GM12874 (cell line): ENCODE measurements around the gene IFT25.

Experiments
- TF ChIP-seq, protein P1 (sequence below): IDR thresholded peaks from 2 replicates; pipeline ENCODE4 v1.5.1; 2011; ENCODE audit warnings: low read depth, mild to moderate bottlenecking, control low read depth, low read length, moderate library complexity; ENCODE audit not compliant: insufficient read depth

The IFT25 gene

GRCh38 chr1:53934170-53934765 is 11.2 kb downstream of the IFT25 start:
- TF ChIP-seq, protein P1, sequence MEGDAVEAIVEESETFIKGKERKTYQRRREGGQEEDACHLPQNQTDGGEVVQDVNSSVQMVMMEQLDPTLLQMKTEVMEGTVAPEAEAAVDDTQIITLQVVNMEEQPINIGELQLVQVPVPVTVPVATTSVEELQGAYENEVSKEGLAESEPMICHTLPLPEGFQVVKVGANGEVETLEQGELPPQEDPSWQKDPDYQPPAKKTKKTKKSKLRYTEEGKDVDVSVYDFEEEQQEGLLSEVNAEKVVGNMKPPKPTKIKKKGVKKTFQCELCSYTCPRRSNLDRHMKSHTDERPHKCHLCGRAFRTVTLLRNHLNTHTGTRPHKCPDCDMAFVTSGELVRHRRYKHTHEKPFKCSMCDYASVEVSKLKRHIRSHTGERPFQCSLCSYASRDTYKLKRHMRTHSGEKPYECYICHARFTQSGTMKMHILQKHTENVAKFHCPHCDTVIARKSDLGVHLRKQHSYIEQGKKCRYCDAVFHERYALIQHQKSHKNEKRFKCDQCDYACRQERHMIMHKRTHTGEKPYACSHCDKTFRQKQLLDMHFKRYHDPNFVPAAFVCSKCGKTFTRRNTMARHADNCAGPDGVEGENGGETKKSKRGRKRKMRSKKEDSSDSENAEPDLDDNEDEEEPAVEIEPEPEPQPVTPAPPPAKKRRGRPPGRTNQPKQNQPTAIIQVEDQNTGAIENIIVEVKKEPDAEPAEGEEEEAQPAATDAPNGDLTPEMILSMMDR: no peak

DNA sequence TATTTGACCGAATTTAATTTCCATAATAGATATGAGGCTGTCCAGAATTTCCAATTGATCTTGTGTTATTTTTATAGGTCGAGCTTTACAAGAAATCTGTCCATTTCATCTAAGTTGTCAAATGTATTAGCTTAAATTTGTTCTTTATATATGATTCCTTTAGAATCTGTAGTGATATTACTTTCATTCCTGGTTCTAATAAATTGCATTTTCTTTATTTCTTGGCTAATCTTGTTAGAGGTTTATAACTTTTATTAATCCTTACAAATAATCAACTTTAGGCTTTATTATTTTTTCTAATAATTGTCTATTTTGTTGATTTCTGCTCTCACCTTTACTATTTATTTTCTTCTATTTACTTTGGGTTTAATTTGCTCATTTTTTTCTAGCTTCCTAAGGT is 14.0 kb downstream of the IFT25 start:
- TF ChIP-seq, protein P1: no peak

DNA sequence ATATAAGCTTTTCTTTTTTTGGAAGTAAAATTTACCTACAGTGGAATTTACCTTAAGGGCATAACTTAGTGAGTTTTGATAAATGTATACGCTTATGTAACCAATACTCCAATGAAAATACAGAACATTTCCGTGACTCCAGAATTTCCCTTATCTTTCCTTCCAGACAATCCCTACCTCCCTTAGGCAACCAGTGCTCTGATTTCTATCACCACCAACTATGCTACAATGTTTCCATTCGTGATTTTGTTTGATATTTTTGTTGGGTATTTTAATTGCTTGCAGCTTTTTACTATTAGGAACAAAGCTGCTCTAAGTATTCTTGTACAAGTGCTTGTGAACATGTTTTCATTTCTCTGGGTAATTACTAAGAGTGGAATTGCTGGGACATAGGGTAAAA is 14.6 kb downstream of the IFT25 start:
- TF ChIP-seq, protein P1: no peak

- TF ChIP-seq, protein P1: no peak
Observed at GRCh38 chr1:53929246-53929960, 16.1 kb downstream of the IFT25 start.

GRCh38 chr1:53927376-53927881 is 18.1 kb downstream of the IFT25 start:
- TF ChIP-seq, protein P1: no peak

DNA sequence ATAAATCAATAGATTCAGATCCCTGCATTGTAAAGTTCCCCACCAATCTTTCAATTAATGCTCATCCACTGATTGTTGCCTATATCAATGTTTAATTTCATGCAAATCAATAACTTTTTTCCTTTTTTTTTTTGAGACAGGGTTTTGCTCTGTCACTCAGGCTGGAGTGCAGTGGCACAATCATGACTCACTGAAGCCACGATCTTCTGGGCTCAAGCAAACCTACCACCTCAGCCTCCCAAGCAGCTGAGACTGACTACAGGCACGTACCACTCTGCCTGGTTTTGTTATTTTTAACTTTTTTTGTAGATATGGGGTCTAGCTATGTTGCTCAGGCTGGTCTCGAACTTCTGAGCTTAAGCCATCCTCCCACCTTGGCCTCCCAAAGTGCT is 25.8 kb downstream of the IFT25 start:
- TF ChIP-seq, protein P1: no peak

DNA sequence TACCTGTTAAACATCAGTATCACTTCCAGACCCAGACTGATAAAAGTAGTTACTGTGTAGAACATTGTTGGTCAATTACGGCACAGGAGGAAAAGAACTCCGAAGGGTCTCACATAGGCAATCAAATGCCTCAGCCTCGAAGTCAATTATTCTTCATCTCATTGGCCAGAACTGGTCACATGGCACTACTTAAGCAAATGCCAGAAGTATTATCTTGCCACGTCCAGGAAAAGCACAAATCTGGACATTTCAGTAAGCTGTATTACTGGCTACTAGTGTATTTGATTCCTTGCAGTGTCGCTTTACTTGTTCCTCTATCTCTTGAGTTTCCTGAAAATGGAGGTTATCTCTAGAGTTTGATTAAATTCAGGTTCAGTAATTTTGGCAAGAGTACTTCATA is 27.2 kb downstream of the IFT25 start:
- TF ChIP-seq, protein P1: no peak
